ENCODE measurements around the gene ARL5C. TPM values are rescaled to one million over a fixed set of nuclear protein-coding genes. Genes with fewer than 3 reads are reported as not detected.

ARL5C gene
- total RNA-seq, 1 donor = not detected

DNA sequence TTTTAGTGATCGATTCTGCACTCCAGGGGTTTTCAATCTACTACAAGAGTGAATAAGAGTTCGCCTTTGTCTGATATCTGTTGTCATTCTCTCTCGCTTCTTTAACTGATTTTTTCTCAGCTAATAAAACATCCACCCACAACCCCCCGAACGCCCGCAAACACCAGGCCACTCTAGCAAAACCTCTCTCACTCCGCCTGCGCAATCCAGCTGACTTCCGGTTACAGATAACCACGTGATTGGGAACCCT, 33.8 kb upstream of the ARL5C start:
- TF ChIP-seq, protein P1, sequence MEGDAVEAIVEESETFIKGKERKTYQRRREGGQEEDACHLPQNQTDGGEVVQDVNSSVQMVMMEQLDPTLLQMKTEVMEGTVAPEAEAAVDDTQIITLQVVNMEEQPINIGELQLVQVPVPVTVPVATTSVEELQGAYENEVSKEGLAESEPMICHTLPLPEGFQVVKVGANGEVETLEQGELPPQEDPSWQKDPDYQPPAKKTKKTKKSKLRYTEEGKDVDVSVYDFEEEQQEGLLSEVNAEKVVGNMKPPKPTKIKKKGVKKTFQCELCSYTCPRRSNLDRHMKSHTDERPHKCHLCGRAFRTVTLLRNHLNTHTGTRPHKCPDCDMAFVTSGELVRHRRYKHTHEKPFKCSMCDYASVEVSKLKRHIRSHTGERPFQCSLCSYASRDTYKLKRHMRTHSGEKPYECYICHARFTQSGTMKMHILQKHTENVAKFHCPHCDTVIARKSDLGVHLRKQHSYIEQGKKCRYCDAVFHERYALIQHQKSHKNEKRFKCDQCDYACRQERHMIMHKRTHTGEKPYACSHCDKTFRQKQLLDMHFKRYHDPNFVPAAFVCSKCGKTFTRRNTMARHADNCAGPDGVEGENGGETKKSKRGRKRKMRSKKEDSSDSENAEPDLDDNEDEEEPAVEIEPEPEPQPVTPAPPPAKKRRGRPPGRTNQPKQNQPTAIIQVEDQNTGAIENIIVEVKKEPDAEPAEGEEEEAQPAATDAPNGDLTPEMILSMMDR (IDR thresholded peaks at IDR 0.05; ENCODE audit: insufficient read depth, low read depth, low read length) = no peak
- DNase-seq (ENCODE audit: low read depth) = peak; percentile 97
- peak overlapping the region; percentile 97 for H3K4me3 ChIP-seq (ENCODE audit: low read depth, low read length)

DNA sequence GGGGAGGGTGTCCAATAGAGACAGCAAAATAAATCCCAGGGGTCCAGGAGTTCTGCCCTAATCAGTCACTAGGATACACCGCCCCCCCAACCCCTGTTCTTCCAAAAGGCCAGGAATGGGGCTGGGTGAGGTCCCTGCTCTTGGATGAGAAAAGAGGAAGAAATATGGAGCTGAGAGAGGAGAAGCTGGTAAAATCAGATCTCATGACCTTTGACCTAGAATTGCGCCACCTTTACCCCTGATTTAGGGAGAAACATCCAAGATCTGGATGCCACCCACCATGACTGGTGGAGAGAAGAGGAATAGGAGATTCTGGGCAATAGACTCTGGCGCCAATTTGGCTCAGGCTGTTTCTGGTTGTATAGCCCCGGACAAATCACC, 32.2 kb upstream of the ARL5C start:
- H3K4me3 ChIP-seq (ENCODE audit: low read depth, low read length) = no peak overlapping the region
- no peak for DNase-seq (ENCODE audit: low read depth)
- TF ChIP-seq, protein P1 (IDR thresholded peaks at IDR 0.05; ENCODE audit: insufficient read depth, low read depth, low read length) = no peak

DNA sequence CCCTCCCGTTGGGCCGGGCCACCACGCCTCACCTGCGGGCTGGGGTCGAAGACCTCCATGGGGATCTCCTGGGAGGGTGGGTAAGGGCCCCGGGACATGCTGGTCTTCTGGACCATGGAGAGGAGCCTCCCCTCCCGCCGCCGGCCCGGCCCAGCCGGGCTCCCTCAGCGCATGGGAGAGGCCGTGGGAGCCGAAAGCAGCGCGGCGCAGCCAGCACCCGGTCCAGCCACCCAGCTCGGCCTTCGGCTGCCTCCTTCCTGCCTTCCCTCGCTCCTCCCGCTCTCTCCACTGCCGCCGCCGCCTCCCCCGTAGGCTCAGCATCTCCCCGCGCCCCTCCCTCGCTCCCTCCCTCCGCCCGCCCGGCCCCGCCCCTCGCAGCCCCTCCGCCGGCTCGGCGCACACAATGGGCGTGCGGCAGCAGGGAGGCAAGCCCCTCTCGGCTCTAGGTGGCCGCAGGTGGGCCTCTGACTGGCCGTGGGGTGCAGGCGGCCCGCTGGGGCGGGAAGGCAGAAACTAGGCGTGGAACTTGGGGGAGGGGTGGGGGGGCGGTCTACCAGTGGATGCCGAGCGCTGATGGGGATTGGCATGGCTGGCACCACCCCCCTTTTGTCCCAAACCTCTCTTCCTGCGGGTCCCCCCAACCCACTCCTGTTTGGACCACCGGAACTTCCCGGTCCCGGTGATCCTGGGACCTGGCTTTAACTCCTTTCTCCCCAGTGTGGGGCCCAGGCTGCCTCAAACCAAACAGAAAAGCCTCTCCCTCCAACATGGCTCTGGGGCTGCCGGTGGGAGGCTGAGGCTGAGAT, 31.6 kb upstream of the ARL5C start, which contains the start of gene CACNB1:
Gene CACNB1, minus strand, starts transcription at position 290 of the 806 bp plus-strand sequence. Its CDS starts 174 bp downstream, at position 116.
- DNase-seq (ENCODE audit: low read depth) = peak; percentile 76

DNA sequence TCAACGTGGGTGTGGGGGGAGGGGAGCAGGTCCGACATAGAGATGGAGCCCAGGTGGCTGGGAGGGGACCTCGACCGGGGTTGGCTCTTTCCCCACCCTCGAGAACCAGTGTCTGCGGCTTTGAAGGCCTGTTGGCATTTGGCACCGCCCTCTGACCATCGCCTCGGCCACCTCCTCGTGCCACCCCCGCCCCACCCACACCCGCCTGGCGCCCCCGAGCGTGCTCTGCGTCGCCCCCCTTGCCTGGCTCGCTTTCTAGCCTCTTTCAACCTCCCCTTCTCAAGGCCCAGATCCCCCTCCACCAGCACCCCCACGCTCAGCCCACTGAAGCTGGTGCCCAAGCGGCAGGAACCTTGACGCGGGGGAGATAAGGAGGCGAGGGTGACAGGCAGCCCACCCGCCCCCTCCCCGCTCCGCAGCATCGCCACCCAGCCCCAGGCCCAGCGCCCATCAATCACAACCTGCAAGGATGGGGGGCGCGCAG, 30.9 kb upstream of the ARL5C start:
- no peak for DNase-seq (ENCODE audit: low read depth)
- TF ChIP-seq, protein P1 (IDR thresholded peaks at IDR 0.05; ENCODE audit: insufficient read depth, low read depth, low read length) = no peak
- peak overlapping the region; percentile 82 for H3K4me3 ChIP-seq (ENCODE audit: low read depth, low read length)

More for the DNA sequence above, 31.6 kb upstream of the ARL5C start, which contains the start of gene CACNB1:
- TF ChIP-seq, protein P1 (IDR thresholded peaks at IDR 0.05; ENCODE audit: insufficient read depth, low read depth, low read length) = no peak
- peak within 1 kb of the TSS; percentile 82 for H3K4me3 ChIP-seq (ENCODE audit: low read depth, low read length)

DNA sequence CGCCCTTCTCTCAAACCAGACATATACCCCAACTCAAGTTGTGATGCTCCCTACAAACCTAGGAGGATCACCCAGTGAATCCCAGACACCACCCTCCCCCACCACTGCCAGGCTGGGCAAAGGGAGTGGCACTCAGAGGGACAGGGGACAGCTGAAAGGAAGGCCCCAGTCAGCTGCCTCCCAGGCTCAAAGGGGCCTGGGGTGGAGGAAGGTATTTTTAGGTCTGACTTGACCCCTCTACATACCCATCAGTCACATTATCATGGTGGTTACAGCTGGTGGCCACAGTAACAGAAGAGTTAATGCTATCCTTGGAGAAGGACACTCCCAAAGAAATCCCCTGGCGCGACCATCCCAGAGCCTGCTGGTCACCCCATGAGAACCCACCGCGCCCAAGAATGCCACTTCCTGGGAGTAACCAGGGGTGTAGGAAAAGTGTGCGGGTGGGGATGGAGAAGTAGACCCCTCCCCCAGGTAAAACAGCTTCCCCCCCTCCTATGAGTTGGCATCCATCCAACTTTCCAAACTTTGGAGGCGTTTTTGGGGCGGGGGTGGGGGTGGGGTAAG, 30.4 kb upstream of the ARL5C start:
- no peak for DNase-seq (ENCODE audit: low read depth)
- H3K4me3 ChIP-seq (ENCODE audit: low read depth, low read length) = peak overlapping the region; percentile 82
- TF ChIP-seq, protein P1 (IDR thresholded peaks at IDR 0.05; ENCODE audit: insufficient read depth, low read depth, low read length) = no peak

DNA sequence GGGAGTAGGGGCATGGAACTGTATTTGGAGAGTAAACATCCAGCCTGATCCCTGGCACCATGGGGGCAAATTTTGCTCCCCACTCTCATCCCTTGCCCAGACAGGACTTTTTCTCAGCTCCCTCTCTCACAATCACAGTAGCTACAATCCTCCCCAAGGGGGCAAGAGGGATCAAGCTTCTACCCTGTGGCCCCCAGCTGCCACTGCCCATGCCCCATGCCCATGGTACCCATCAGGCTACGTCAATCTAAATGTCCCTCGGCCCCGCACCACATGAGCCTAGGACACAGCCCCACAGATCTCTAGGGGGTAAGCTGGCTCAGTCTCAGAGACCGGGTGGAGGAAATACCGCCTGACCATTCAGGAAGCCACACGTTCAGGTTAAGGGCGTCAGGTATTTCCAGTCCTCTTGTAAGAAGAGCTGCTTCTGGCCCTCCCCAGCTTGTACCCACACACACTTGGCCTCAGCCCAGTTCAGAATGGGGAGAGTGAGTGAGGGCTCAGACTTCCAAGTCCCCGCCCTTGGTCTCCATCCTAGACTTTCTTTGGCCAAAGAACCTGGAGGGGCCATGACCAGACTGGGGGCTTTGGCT, 29.7 kb upstream of the ARL5C start:
- H3K4me3 ChIP-seq (ENCODE audit: low read depth, low read length) = peak overlapping the region; percentile 82
- TF ChIP-seq, protein P1 (IDR thresholded peaks at IDR 0.05; ENCODE audit: insufficient read depth, low read depth, low read length) = no peak
- no peak for DNase-seq (ENCODE audit: low read depth)
